Hindlimb muscle (tissue), 1 donor: ENCODE data around the gene TSNAXIP1. TPM values are rescaled to one million over a fixed set of nuclear protein-coding genes. Genes with fewer than 3 reads are reported as not detected.

Source experiments
- DNase-seq: peaks from one replicate; pipeline ENCODE4 v3.0.0-alpha.2; 2013
- polyA plus RNA-seq: library from polyadenylated mRNA; unstranded; fragments of 120-200 nt; gene quantifications from one replicate; pipeline ENCODE4 v1.2.1, GENCODE V29; 2013; ENCODE audit not compliant: insufficient read length

The TSNAXIP1 gene
- polyA plus RNA-seq, 1 donor, result 2.0 TPM

DNA sequence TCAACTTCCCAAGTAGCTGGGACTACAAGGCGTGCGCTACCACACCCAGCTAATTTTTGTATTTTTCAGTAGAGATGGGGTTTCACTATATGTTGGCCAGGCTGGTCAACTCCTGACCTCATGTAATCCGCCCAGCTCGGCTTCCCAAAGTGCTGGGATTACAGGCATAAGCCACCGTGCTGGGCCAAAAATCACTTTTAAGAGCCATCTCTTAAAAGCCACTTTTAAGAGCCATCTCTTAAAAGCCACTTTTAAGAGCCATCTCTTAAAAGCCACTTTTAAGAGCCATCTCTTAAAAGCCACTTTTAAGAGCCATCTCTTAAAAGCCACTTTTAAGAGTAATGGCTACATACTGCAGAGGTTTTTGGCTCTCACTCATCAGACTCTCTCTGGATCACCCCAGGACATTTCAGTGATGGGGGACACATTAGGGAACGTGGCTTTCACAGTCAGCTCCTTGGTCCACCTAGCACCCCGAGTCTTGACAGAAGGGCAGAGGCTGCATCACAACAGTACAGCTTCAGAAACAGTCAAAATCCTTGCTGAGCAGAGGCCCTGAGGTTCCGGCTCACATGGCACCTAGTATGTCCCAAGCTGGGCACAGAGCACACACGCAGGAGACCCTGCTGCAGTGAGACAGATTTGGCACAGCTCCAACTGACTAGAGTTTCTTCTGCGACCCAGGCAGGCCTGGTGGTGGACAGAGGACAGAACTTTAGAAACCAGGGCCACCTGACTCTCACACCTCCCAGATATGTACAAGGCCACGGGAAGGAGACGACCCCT lies 23.9 kb upstream of the TSNAXIP1 start:
- no peak for DNase-seq

DNA sequence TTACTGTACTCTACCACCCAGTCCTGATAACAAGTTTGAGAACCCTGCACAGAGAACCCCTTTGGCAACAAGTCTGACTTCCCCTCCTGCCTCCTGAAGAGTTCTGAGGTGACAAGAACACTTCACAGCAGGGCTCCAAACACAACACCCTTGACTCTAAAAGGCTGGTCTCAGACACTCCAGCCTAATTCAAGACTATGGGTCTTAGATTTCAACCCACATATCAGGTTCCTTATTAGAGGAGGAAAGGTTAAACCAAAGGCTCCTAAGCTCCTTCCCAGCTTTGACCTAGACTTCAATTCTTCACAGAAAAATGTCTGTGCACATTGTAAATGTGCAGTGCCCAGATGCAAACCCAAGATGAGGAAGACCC lies 23.4 kb upstream of the TSNAXIP1 start:
- no peak for DNase-seq

DNA sequence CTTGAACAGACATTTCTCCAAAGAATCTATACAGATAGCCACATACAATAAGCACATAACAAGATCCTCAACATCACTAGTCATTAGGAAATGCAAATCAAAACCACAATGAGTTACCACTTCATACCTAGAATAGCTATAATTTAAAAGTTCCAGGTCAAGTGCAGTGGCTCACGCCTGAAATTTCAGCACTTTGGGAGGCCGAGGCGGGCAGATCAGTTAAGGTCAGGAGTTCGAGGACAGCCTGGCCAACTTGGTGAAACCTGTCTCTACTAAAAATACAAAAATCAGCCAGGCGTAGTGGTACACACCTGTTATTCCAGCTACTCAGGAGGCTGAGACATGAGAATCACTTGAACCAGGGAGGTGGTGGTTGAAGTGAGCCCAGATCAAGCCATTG lies 20.2 kb upstream of the TSNAXIP1 start:
- no peak for DNase-seq

DNA sequence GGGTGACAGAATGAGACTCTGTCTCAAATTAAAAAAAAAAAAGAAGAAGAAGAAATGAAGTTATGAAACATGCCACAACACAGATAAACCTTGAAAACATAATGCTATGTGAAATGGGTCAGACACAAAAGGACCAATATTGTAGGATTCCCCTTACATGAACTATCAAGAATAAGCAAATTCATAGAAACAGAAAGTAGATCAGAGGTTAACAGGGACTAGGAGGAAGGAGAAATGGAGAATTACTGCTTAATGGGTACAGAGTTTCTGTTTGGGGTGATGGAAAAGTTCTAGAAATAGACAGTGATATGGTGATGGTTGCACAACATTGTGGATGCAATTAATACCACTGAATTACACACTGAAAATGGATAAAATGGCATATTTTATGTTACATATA lies 16.6 kb upstream of the TSNAXIP1 start:
- DNase-seq, result no peak

DNA sequence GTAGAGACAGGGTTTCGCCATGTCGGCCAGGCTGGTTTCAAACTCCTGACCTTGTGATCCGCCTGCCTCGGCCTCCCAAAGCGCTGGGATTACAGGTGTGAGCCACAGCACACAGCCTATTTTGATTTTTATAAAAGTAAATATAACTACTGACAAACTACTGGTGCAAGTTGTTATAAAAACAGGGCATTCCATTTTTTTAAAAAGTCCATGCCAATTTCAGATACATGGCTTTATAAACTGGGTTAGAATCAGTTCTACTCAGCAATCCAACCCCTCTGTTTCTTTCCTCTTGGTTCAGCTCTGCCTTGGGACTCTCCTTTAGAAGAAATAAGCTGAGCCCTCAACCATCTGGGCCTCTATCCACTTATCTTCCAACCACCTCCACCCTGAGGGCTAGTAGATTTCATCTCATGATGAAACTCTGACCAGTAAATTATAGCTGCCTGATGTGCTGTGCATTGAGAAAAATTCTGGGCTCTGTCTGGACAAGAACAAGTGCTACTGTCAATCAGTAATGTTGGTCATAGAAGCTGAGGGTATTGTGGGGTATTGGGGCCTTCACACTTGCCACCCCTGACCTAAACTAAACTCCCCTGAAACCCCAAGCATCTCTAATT lies 10.5 kb upstream of the TSNAXIP1 start:
- DNase-seq, result no peak

DNA sequence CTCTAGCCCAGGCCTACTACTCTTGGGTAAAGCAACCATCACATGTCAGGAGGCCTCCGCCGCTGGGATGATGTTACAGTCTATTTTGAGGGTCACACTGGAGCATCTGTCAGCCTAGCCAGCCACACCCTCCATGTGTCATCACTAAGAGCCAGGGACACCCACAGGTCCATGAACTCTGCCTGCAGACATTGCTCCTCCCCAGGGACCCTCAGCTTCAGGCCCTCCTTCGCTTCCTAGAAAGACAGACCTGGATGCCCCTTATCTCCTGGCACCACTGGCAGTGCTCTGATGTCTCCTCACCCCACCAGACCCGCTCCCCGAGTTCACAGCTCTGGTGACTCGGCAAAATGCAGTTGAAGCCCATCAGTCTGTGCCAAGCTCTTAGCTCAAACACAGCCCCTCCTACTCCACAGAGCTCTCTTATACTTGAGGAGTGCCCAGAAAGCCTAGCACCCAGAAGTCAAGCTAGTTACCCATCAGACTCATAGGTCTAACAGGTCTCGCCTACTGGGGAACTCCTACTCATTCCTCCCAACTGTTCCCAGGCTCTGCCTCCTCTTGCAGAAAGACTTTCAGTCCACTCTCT lies 6.3 kb upstream of the TSNAXIP1 start:
- DNase-seq, result no peak

DNA sequence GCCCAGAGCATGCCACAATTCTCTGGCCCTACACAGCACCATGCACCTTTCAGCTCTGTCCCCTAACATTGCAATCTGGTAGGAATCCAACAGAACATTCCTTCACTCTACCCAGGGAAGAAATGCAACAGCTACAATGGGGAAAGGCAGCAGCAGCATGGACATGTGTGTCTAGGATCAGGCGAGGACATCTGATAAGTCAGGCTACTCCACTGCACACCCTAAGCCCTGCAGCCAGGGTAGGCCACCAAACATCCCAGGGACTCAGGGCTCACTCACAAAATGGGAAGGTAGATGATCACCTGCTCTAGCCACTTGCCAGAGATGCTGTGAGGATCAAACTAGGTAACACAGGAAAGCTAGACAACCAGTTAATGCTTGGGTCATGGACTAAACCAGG lies 5.4 kb upstream of the TSNAXIP1 start:
- no peak for DNase-seq

DNA sequence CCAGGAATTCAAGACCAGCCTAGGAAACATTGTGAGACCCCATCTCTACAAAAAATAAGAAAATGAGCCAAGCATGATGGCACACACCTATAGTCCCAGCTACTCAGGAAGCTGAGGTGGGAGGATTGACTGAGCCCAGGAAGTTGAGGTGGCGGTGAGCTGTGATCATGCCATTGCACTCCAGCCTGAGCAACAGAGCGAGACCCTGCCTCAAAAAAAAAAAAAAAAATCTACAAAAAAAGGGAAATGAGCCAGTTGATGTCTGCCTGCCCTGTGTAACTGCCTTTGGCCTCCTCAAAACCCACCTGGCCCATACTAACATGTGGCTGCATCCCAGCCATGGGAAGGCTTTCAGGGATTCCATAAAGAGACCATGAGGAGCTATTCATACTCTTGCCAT lies 4.8 kb upstream of the TSNAXIP1 start:
- no peak for DNase-seq

DNA sequence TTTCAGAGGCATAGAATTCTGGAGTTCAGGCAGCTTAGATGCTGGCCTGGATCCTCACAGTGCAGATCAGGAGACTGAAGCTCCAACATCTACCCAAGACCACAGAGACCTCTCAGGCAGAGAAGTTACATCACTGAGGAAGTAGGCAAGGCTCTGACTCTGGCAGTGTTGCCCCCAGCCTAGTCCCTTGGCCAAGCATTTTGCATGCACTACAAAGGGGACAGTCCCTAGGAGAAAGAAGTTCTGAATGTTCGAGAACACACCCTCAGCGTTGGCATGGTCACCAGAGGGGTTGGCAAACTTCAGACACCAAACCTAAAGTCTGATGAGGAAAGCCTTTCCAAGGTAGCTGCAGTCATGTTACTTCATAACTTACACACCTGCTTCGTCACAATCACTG lies 2.8 kb upstream of the TSNAXIP1 start:
- no peak for DNase-seq

DNA sequence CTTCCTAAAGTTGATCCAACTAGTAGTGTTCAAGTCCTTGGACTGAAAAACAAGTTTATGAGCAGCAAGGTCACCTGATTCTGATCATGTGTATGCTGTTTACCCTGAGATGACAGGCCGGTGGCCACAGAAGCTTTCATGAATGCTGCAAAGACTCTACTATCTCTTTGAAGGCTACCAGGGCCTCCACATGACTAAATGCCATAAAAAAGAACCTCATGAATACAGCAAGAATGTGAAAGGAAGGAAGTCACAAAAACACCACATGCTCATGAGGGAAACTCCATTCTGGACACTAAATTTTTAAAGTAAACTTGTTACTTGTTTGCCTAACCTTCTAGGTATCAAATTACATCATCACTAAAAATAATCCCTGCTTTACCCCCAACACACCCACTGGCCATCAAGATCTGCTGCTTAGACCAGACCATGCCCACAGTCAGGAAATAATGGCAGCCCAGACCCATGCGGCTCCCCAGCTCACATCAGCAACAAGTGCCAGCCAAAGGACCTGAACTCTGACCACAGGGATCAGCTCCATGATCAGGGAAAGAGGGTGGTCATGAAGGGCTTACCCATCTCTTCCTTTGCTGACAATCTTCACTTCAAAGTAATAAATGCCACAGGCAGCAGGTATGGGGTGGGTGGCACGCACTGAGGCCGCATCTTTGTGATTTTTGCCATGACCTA lies 1.7 kb upstream of the TSNAXIP1 start:
- no peak for DNase-seq

DNA sequence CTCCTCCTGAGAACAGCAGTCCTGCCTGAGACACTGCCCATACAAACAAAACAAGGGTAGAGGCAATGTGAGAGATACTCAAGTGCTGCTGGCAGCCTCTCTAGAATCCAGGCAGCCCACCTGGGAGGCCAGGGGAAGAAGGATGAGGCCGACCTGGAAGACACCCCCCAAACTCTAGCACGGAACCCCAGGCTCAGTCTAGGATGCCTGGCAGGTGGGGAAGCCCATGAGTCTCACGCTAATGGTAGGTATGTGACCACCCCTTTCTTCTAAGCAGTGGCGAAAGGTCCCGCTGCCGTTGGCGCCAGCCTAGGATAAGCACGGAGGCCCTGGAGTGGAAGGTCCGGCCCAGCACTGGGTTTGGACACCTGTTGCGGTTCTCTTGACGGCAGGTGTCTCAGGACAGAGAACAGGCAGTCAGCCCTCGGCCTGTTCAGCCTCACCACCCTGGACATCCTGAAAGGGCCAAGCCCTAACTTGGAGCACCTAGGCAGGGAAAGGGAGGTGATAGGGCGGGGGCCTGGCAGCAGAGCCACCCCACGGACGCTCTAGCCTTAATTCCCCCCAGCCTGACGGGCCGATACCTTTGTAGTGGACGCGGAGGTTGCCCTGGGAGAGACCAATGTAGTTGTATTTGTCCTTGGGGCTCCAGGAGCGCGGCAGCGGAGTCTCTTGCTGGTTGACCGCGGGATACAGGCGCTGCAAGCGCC lies 816 bp upstream of the TSNAXIP1 start:
- peak; percentile 15 for DNase-seq

DNA sequence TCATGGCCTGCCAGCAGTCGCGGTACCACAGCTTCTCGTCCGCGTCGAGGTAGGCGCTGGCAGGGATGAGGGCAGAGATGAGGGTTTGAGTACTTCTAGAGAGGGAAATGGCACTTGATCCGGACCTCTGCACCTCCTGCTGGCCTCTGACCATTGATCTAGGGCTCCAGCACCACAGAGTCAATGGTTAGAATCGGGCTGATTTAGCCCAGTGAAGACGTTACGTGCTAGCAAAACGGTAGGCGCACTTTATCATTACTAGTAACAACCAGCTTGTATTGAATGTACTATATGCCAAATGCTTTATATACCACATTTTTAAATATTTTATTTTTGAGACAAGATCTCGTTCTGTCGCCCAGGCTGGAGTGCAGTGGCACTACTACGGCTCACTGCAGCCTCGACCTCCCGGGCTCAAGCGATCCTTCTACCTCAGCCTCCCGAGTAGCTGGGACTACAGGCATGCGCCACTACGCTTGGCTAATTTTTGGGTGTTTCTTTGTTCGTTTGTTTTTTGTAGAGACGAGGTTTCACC lies 526 bp downstream of the TSNAXIP1 start:
- DNase-seq, result no peak

DNA sequence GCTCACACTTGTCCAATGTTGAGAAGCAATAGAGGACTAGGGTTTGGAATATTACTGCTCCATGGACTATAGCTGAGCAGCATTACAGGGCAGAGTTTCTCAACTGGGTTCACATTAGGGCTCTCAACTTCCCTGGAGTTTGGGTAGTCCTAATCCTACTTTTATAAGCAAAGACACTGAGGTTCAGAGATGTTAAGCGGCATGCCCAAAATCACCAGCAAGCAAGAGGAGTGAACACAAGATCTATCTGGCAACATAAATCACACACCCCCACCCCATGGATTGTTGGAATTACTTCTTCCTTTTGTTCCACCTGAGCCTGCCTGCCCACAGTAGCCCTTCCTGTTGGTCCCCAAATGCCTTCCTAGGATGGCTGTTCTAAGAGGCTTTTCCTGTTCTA lies 5.2 kb downstream of the TSNAXIP1 start:
- no peak for DNase-seq

DNA sequence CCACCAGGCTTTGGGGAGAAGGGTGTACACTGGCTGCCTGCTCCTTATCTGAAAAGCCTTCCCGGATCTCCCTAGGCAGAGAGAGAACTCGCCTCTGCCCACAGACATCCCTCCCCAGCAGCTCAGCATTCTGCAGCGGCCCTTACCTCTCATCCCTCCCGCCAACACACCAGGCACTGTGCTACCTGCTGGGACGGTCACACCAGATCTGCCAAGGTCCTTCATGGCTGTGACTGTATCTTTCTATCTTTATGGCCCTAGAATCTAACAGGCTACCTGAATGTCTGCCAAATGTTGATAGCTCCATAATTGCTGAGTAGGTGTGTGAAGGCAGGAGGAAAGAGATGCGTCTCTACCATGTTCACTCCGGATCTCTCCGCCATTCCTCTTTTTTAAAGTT lies 7.9 kb downstream of the TSNAXIP1 start:
- DNase-seq, result no peak

DNA sequence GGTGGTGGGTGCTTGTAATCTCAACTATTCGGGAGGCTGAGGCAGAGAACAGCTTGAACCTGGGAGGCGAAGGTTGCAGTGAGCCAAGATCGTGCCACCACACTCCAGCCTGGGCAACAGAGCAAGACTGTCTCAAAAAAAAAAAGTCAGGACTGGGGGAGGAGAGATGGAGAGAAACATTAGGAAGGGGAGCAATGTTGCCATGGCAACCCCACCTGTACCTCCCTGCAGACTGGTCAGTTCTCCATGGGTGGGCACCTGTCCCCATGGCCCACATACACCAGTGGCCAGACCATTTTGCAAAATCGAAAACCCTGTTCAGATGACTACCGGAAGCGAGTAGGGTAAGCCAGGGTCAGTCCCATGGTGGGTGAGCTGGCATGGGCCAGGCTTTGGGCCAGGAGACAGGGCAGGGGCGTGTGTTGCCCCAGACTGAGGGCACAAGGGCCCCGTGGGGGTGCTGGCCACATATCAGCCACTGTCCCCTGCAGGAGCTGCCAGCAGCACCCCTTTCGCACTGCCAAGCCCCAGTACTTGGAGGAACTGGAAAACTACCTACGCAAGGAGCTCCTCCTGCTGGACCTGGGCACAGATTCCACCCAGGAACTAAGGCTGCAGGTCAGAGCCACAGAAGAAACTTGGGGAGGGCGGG lies 14.0 kb downstream of the TSNAXIP1 start:
- no peak for DNase-seq

DNA sequence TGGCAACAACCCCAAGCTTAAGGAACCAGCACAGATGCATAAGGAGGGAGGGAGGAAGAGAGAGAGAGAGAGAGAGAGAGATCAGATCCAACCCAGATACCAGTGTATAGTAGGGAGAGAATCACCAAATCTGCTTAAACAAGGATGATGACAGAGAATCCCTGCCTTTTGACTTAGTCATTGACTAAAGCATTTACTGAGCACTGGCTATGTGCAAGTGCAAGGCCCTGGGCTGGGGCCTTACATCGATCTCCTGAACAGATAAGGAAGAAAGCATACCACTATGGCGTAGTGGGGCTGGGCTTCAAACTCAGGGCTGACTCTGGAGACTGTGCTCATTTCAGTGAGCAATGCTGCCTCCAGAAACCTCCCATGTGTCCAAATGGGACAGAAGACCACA lies 15.8 kb downstream of the TSNAXIP1 start:
- DNase-seq, result no peak

DNA sequence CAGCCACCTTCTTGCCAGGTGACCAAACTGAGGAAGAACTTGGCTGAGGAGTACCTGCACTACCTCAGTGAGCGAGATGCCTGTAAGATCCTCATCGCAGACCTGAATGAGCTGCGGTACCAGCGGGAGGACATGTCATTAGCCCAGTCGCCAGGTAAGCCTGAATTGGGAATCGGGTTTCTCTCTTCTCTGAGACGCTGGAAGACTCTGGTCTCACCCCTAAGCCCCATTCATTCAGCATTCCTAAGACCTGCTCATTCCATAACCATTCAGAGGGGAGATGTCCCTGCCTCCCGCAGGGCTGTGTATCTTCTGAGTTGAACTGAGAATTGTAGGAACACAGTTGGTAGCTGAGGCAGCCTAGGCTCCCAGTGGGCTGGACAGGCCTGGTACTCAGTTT lies 18.4 kb downstream of the TSNAXIP1 start:
- no peak for DNase-seq

DNA sequence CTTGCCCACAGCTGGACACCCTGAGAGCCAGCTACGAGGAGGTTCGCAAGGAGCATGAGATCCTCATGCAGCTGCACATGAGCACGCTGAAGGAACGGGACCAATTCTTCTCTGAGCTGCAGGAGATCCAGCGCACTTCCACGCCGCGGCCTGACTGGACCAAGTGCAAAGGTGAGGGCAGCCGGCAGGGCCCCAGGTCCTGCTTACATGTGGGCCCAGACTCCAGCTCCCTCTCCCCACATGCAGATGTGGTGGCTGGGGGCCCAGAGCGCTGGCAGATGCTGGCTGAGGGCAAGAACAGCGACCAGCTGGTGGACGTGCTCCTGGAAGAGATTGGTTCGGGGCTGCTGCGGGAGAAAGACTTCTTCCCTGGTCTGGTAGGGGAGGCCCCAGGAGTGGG lies 19.2 kb downstream of the TSNAXIP1 start:
- no peak for DNase-seq

DNA sequence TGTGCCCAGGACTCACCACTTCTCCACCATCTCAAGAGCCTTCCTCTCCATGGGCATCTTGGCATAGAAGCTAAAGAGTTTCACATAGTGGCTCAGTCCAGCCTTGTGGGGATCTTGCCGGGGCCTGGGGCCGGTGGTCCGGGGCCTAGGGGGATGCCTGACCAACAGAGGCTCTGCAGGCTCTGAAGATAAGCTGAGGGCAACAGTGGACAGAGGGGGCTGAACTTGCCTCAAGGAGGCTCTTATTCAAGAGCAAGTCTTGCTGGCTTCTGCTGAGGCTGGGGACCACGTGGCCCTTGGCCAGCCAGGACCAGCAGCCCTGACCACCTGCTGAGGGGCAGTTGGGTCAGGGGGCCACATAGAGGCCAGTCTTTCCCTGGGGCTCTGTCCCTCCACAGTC lies 22.0 kb downstream of the TSNAXIP1 start:
- no peak for DNase-seq

DNA sequence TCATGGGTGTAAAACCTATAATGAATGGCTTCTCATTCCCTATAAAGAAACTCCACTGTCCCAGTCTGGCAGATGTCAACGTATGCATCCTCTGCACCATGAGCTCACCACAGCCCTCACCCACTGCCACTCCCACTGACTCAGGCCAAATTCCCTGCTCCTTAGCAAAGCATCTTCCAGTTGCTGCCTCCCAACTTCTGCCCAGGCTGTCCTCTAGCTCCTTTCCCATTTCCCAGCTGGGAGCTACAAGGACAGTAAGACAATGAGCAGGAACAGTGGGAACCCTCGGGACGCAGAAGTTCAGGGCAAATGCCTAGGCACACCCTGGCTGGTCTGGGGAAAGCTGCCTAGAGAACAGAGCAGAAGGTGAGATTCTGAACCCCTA lies 26.3 kb downstream of the TSNAXIP1 start:
- DNase-seq, result no peak

DNA sequence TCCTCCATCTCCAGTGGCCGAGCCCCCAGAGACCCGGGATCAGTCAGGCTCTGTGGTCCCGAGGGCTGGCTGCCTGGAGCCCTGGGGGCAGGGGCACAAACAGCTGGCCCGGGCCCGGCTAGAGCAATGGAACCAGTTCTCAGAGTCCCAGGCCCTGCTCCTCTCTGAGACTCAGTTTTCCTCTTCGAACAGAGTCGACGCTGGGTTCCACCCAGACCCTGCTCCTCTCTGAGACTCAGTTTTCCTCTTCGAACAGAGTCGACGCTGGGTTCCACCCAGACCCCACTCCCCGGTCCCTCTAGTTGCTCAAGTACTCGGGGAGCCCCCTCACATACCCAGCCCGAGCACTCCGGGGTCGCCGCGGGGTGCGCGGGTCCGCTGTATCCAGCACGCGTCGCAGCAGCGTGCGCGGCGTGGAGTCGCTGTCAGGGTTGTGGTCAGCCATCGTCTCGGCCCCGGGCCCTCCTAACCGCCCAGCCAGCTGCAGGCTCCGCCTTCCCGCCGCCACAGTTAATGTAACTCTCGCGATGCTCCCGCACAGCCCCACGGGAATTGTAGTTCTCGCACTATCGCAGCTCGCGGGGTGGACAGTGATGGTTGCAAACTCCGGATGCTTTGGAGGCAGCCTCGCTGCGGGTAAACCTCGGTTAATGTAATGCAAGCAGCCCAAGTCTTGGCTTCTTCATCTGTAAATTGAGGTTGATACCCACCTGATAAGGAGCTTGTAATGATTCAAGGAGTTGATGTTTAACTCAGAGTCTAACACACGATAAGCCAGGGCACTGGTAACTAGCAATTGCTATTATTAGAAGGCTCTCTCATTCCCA lies 26.9 kb downstream of the TSNAXIP1 start:
- DNase-seq, result peak; percentile 95
